A673 (cell line): ENCODE results near the gene C10orf88.

ENCODE experiments used
- CTCF ChIP-seq: fragments of 300-800, 200-600 bp; sonication (generic); conservative IDR thresholded peaks from 2 replicates; pipeline ENCODE4 v1.5.1; 2017; ENCODE audit warnings: low read depth, mild to moderate bottlenecking, antibody characterized with exemption, low read length, moderate library complexity, mixed read lengths
- EZH2 ChIP-seq: fragments of 200-600 bp; sonication (generic); IDR thresholded peaks from 2 replicates; pipeline ENCODE4 v1.6.1; 2017; ENCODE audit warnings: borderline replicate concordance, low read depth, mild to moderate bottlenecking, mixed read lengths, antibody characterized with exemption, low read length; ENCODE audit not compliant: poor library complexity, severe bottlenecking

GRCh38 chr10:122910310-122910709 is 43.7 kb downstream of the C10orf88 start, which contains the start of gene FAM24A:
- TF ChIP-seq CTCF (no peak), EZH2 (no peak)
